HG03469 (cell line): ENCODE results near the gene DSCAML1.

Experiments
- ATAC-seq: cut with Tn5 transposase; IDR thresholded peaks from one replicate; pipeline ENCODE4 v1.9.1; 2021; ENCODE audit warnings: mild to moderate bottlenecking, moderate library complexity, moderate number of reproducible peaks; ENCODE audit not compliant: unreplicated experiment

The DSCAML1 gene

GRCh38 chr11:117642835-117643234, 154.2 kb downstream of the DSCAML1 start:
- no peak for ATAC-seq

DNA sequence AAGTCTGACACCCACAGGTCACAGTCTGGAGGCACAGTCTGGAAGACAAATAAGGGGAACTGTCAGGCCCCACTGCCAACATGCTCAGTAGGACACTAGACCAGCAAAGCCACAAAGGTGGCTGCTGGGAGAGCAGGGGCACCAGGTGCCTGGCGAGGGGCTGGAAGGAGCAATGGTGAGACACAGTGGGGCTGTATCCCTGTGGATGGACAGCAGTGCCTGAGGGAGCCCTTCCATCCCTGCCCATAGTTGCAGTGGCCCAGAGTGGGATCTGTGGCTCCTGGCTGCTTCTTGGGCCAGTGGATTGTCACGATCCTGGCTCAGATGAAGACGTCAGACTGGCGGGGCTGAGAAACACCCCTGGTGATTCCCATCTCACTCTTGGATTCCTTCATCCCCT, 154.6 kb downstream of the DSCAML1 start:
- no peak for ATAC-seq

DNA sequence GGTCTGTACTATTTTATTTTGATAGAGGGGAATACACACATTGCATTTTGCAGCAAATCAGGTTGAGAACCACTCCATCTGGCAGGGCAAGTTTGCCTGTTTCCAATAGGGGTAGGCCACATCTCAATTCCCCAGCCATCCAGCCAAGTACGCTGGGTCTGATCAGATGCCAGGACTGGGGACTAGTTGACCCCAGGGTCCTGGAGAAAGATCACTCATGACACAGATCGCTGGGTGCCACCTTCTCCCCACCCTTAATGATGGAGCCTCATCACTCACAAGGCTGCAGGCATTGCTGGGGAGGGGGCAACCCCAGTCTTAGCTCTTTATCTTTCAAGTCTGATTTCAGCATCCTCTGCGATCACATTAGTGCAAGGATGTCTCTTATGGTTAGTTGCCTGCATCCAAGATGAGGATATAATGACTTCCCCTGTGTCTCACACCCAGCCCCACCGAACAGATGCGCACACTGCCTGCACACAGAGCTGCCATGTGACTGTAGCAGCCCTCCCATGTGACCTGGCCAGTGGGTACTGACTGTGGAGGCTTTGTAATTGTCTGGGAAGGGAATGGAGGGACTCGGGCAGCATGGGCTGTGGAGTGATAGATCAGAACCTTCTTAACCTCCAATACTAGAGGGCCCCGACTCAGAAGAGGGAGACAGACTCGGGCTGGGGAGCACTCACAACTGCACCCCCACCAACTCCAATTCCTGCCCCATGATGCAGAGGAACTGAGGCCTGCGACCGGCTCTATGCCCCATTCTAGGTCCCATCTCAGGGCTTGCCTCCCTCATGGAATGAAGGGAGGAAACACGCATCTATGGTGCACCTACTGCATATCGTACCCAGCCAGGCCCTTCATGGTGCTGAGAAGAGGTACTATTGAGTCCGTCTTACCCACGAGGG, 155.8 kb downstream of the DSCAML1 start:
- no peak for ATAC-seq

GRCh38 chr11:117640041-117640440, 157.0 kb downstream of the DSCAML1 start:
- ATAC-seq, result no peak

DNA sequence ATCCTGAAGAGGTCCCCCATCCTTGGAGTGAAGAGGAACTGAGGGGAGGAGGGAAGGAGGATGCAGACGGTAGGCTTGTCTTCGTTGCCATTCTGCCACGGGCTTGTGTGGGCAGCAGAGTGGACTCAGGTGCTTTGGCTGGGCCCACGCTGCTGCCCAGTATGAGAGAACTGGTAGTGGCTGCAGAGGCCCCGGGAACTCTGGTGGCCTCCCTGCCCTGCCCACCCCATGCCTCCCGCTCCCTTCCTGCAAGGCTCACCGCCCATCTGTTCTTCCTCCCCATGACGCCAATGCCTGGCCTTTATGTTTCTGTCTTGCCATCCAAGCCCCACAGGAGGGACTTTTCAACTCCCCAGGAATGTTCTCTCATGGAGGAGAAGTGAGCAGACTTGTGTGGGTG, 157.4 kb downstream of the DSCAML1 start:
- no peak for ATAC-seq

DNA sequence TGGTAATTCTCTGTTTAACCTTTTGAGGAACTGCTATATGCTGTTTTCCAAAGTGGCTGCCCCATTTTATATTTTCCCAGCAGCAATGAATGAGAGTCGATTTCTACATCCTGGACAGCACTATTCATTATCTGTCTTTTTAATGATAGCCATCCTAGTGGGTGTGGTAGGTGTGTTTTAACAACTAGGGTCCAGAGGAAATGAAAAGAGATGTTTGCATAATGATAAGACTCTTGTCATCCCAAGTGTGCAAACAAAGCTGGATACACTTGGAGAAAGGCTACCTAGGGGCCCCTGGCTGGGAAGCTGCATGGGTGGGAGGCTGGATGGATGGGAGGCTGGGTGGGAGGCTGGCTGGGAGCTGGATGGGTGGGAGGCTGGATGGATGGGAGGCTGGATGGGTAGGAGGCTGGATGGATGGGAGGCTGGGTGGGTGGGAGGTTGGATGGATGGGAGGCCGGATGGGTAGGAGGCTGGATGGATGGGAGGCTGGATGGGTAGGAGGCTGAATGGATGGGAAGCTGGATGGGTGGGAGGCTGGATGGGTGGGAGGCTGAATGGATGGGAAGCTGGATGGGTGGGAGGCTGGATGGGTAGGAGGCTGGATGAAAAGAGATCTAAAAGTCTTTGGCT, 158.0 kb downstream of the DSCAML1 start:
- no peak for ATAC-seq

GRCh38 chr11:117634756-117635603, 162.0 kb downstream of the DSCAML1 start:
- no peak for ATAC-seq

- ATAC-seq, result no peak
Measured at GRCh38 chr11:117633976-117634755, 162.8 kb downstream of the DSCAML1 start.

GRCh38 chr11:117633186-117633754, 163.7 kb downstream of the DSCAML1 start:
- ATAC-seq, result no peak

DNA sequence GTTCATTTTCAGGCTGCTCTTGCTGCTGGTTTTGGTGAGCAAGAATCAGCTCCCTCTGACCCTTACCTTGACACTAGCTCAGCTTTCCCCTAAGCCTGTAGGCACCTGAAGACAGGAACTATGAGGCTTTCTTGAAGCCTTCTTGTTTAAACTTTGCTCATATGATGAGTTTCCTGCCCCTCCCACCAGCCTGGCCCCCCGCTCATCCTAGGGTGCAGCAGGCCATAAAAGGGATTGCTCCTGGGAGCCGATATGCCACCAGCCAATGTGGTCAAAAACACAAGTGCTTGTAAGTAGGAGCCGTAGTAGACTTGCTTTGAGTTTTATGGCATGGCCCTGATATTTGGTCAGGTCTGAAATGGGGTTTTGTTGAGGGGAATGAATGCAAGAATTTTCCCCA, 164.7 kb downstream of the DSCAML1 start:
- no peak for ATAC-seq

GRCh38 chr11:117631336-117632140, 165.5 kb downstream of the DSCAML1 start:
- ATAC-seq, result no peak

GRCh38 chr11:117629891-117630538, 167.0 kb downstream of the DSCAML1 start:
- ATAC-seq, result no peak

GRCh38 chr11:117629146-117629545, 167.9 kb downstream of the DSCAML1 start:
- ATAC-seq, result no peak

DNA sequence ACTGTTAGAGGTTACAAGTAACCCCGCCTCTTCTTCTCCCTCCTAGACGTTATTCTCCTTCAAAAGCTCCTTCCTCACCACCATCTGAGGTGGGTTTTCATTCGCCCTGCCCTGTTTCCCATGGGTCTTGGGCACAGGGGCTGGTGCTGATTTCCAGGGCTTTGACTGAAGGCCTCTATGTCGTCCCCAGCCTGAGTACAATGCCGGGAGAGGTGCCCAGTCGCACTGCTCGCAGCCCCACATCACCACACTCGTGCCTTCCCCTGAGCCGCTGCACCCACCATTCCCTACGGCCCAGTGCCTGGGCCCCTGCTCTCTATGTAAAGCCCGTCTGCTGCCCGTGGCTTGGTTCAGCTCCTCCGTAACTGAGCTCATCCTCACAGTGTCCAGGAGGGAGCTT, 169.8 kb downstream of the DSCAML1 start:
- no peak for ATAC-seq

GRCh38 chr11:117626576-117626975, 170.4 kb downstream of the DSCAML1 start:
- ATAC-seq, result no peak

DNA sequence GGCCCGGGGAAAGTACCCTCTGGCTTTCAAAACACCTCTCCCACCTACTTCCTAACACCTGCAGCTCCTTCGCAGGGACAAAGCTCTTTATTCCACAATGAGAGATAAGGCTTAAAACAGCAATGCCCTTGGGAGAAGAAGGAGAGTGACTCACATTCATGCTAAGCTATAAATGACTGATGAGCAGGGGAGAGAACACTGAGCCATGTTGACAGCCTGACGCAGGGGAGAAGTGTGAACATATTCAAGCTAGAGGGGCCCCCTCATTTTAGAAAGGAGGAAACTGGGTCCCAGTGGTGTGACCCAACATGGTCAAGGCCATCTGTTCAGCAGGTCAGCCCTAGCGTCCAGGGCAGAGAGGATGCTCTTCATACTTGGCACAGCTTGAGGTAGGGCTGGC, 171.8 kb downstream of the DSCAML1 start:
- ATAC-seq, result no peak

- no peak for ATAC-seq
Measured at GRCh38 chr11:117623831-117624271, 173.2 kb downstream of the DSCAML1 start.

DNA sequence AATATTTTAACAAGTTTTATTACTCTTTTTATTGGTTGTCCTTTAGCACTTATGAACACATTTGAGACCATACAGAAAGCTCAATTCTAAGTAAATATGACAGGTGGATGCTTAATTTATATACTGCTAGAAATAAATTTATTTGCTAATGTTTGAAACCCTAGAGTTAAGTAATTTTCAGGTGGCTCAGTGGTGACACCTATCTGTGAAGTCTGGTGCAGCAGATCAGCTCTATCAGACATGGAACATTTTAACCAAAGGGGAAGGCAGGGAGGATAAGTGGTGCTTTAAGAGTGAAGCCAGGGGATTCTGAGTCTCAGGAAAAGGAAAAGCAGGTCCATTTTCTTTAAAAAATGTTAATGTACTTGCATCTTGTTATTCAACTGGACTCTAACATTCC, 175.8 kb downstream of the DSCAML1 start:
- ATAC-seq, result no peak

DNA sequence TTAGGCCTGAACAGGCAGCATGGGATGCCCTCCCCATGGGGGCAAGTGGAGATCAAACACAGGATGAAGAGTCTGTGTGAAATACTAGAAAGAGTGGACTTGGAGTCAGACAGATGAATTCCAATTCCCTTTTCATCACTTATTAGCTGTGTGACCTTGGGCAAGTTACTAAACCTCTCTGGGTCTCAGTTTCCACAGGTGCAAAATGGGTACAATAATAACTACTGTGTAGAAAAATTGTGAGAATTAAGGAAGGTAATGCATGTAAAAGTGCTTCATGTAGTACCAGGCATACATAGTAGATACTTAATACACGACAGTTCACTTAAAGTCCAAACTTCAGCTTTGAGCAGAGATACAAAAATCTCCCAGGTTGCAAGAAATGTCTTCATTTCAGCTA, 176.4 kb downstream of the DSCAML1 start:
- ATAC-seq, result no peak
